Keratinocyte (primary cell): ENCODE data around the gene DPM3. TPM values are rescaled to one million over a fixed set of nuclear protein-coding genes. Genes with fewer than 3 reads are reported as not detected.

ENCODE experiments used
- DNase-seq: peaks from one replicate; pipeline ENCODE4 v3.0.0-alpha.2; 2011; ENCODE audit warnings: low read depth, missing footprints, low spot score
- FAIRE-seq: peaks from 2 replicates; lab custom pipeline; 2011; peaks lifted over from hg19 to GRCh38; lab: Jason Lieb, UNC
- H2AFZ ChIP-seq: 2 replicates; pipeline ENCODE4 v1.6.0; 2012; ENCODE audit warnings: low read length, control low read depth, inconsistent platforms; ENCODE audit not compliant: control insufficient read depth
- H3K27ac ChIP-seq: 2 replicates; pipeline ENCODE4 v1.5.1; 2011; ENCODE audit warnings: low read length; ENCODE audit not compliant: control insufficient read depth, insufficient read depth
- H3K27me3 ChIP-seq: 3 replicates; pipeline ENCODE4 v1.6.0; 2011; ENCODE audit warnings: low read length; ENCODE audit not compliant: control insufficient read depth, insufficient read depth; ENCODE audit errors: extremely low read depth
- H3K36me3 ChIP-seq, 2 experiments: 2 replicates in 1 of 2; 3 replicates in 1 of 2; pipeline ENCODE4 v1.5.1; 2011; ENCODE audit warnings: low read length in 2 of 2, mild to moderate bottlenecking in 1 of 2; ENCODE audit not compliant: control insufficient read depth in 2 of 2, insufficient read depth in 2 of 2; ENCODE audit errors: extremely low read depth in 1 of 2
- H3K4me1 ChIP-seq: 3 replicates; pipeline ENCODE4 v1.5.1; 2011; ENCODE audit warnings: low read length; ENCODE audit not compliant: control insufficient read depth, insufficient read depth; ENCODE audit errors: extremely low read depth
- H3K4me2 ChIP-seq: 3 replicates; pipeline ENCODE4 v1.6.0; 2011; ENCODE audit warnings: low read depth, low read length; ENCODE audit not compliant: control insufficient read depth, insufficient read depth; ENCODE audit errors: extremely low read depth
- H3K4me3 ChIP-seq, 3 experiments: fragments of 200-600 bp in 1 of 3; sonication (generic) in 1 of 3; 2 replicates in 2 of 3; 3 replicates in 1 of 3; pipeline ENCODE4 v1.5.1; 2011 to 2016; ENCODE audit warnings: low read length in 3 of 3, mild to moderate bottlenecking in 3 of 3, control low read depth in 2 of 3, inconsistent platforms in 1 of 3, low read depth in 1 of 3, mixed read lengths in 1 of 3, mixed run types in 1 of 3, moderate library complexity in 1 of 3; ENCODE audit not compliant: control insufficient read depth in 2 of 3, insufficient read depth in 2 of 3; ENCODE audit errors: extremely low read depth in 1 of 3
- H3K79me2 ChIP-seq: 2 replicates; pipeline ENCODE4 v1.6.0; 2012; ENCODE audit warnings: low read length; ENCODE audit not compliant: control insufficient read depth, insufficient read depth
- H3K9ac ChIP-seq: 3 replicates; pipeline ENCODE4 v1.6.0; 2011; ENCODE audit warnings: low read length; ENCODE audit not compliant: control insufficient read depth, insufficient read depth; ENCODE audit errors: extremely low read depth
- H3K9me1 ChIP-seq: 3 replicates; pipeline ENCODE4 v1.6.0; 2011; ENCODE audit warnings: low read length; ENCODE audit not compliant: control insufficient read depth, insufficient read depth; ENCODE audit errors: extremely low read depth
- H3K9me3 ChIP-seq: 2 replicates; pipeline ENCODE4 v1.5.1; 2012; ENCODE audit warnings: low read depth, low read length; ENCODE audit not compliant: control insufficient read depth
- H4K20me1 ChIP-seq: 3 replicates; pipeline ENCODE4 v1.6.0; 2011; ENCODE audit warnings: low read length; ENCODE audit not compliant: control insufficient read depth, insufficient read depth; ENCODE audit errors: extremely low read depth
- EZH2 ChIP-seq: IDR thresholded peaks from one replicate; pipeline ENCODE4 v1.6.1; 2012; ENCODE audit warnings: inconsistent platforms, mild to moderate bottlenecking, low read length, moderate library complexity
- dilution Hi-C: fragments of 300-500 bp; cut with MboI; formaldehyde crosslinking; loops from one replicate; pipeline ENCODE4 v1.7.0; 2020; ENCODE audit warnings: low sequenced_read_pairs; ENCODE audit not compliant: extremely low pct_ligation_motif_present
- polyA plus RNA-seq, 5 experiments: library from polyadenylated mRNA; depleted of rRNA in 3 of 5; stranded (reverse) in 3 of 5; stranded (forward) in 1 of 5; unstranded in 1 of 5; fragments of >200 nt; gene quantifications; 1 replicate in 1 of 5; 2 replicates in 3 of 5; 3 replicates in 1 of 5; pipeline versions ENCODE4 v1.2.1 to v1.2.3, GENCODE V29; 2011 to 2012; ENCODE audit warnings: missing spikeins in 2 of 5, low read depth in 1 of 5, low replicate concordance in 1 of 5
- TF ChIP-seq, protein P1 (sequence below), 3 experiments: IDR thresholded peaks in 1 of 3; conservative IDR thresholded peaks in 1 of 3; optimal IDR thresholded peaks in 1 of 3; 2 replicates in 2 of 3; 3 replicates in 1 of 3; pipeline versions ENCODE3 to v1.5.1; 2011; ENCODE audit warnings: low read length in 3 of 3, mild to moderate bottlenecking in 3 of 3, moderate library complexity in 2 of 3, control low read depth in 1 of 3, inconsistent platforms in 1 of 3; ENCODE audit not compliant: insufficient read depth in 2 of 3; ENCODE audit errors: extremely low read depth in 1 of 3

Gene DPM3
- polyA plus RNA-seq, 1 donor (not counting 4 experiments of a cell fraction or from before 2014, with no cell fraction given) = 29.3 TPM

- H3K27ac ChIP-seq = no peak overlapping the region
- H3K9me3 ChIP-seq = no peaks in the 10 kb centered on the region
- H3K36me3 ChIP-seq = no peaks in the 10 kb centered on the region
- dilution Hi-C loops = no loop called here
- no peaks in the 10 kb centered on the region for H3K27me3 ChIP-seq
- H3K4me1 ChIP-seq = peaks cover 5% of the 10 kb centered on the region
- no peaks in the 10 kb centered on the region for H3K9me1 ChIP-seq
- FAIRE-seq (no peak), DNase-seq (no peak)
- no peak overlapping the region for H3K4me3 ChIP-seq
- H4K20me1 ChIP-seq = no peaks in the 10 kb centered on the region
- no peak overlapping the region for H3K4me2 ChIP-seq
- H2AFZ ChIP-seq = no peak overlapping the region
- no peak for TF ChIP-seq EZH2
- TF ChIP-seq, protein P1, sequence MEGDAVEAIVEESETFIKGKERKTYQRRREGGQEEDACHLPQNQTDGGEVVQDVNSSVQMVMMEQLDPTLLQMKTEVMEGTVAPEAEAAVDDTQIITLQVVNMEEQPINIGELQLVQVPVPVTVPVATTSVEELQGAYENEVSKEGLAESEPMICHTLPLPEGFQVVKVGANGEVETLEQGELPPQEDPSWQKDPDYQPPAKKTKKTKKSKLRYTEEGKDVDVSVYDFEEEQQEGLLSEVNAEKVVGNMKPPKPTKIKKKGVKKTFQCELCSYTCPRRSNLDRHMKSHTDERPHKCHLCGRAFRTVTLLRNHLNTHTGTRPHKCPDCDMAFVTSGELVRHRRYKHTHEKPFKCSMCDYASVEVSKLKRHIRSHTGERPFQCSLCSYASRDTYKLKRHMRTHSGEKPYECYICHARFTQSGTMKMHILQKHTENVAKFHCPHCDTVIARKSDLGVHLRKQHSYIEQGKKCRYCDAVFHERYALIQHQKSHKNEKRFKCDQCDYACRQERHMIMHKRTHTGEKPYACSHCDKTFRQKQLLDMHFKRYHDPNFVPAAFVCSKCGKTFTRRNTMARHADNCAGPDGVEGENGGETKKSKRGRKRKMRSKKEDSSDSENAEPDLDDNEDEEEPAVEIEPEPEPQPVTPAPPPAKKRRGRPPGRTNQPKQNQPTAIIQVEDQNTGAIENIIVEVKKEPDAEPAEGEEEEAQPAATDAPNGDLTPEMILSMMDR (optimal IDR thresholded peaks at IDR 0.05 in 1 of 3, IDR thresholded peaks at IDR 0.05 in 1 of 3, conservative IDR thresholded peaks at IDR 0.05 in 1 of 3; ENCODE audit: extremely low read depth in 1 of 3, insufficient read depth in 2 of 3, low read length in 3 of 3) = no peak
- no peak overlapping the region for H3K9ac ChIP-seq
- H3K79me2 ChIP-seq = no peaks in the 10 kb centered on the region
These were observed 44.8 kb upstream of the DPM3 start for GRCh38 chr1:155184835-155185782.

DNA sequence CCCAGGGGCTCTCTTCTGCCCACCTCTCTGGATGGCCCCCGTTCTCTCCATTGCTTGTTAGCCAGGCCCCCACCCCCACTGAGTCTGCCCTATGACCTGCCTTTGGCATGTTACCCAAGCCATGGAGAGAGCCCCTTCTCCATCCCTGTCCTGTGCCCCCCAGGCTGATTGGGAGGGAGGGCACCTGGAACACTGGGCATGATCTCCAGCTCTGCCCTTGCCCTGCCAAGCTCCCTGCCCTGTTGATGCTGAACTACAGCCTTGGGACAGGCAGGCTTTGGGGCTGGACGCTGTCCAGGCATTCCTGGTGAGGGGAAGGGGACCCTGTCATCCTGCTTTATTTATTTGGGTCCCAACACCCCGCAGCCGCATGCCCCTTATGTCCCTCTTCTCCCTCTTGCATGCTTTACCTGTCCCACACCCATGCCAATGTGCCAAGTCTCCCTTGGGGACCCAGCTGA lies 44.0 kb upstream of the DPM3 start:
- H3K27me3 ChIP-seq = no peaks in the 10 kb centered on the region
- H3K9me3 ChIP-seq = no peaks in the 10 kb centered on the region
- no peaks in the 10 kb centered on the region for H3K79me2 ChIP-seq
- dilution Hi-C loops = no loop called here
- no peak overlapping the region for H3K9ac ChIP-seq
- H3K36me3 ChIP-seq = peaks cover 0 to 3% of the 10 kb centered on the region in 2 experiments
- FAIRE-seq (no peak), DNase-seq (no peak)
- H4K20me1 ChIP-seq = no peaks in the 10 kb centered on the region
- no peak overlapping the region for H3K4me2 ChIP-seq
- peaks cover 5% of the 10 kb centered on the region for H3K4me1 ChIP-seq
- H3K27ac ChIP-seq = no peak overlapping the region
- no peak overlapping the region for H2AFZ ChIP-seq
- TF ChIP-seq EZH2 = no peak
- TF ChIP-seq, protein P1 (optimal IDR thresholded peaks at IDR 0.05 in 1 of 3, IDR thresholded peaks at IDR 0.05 in 1 of 3, conservative IDR thresholded peaks at IDR 0.05 in 1 of 3; ENCODE audit: extremely low read depth in 1 of 3, insufficient read depth in 2 of 3, low read length in 3 of 3) = no peak
- H3K9me1 ChIP-seq = no peaks in the 10 kb centered on the region
- no peak overlapping the region for H3K4me3 ChIP-seq
